Thoracic aorta endothelial cell (primary cell): ENCODE data around the gene SPDYE16. TPM values are rescaled to one million over a fixed set of nuclear protein-coding genes. Genes with fewer than 3 reads are reported as not detected.

Experiments
- small RNA-seq: library from RNA; depleted of rRNA; stranded (forward); fragments of <200 nt; gene quantifications from one replicate; pipeline ENCODE3, GENCODE V24; 2012
- total RNA-seq: library from RNA; depleted of rRNA; stranded (reverse); fragments of >200 nt; gene quantifications from 2 replicates; pipeline ENCODE4 v1.2.3, GENCODE V29; 2012

The SPDYE16 gene
- total RNA-seq: not detected in 2 replicates

GRCh38 chr7:76543197-76543596 is at the start of gene SPDYE16:
SPDYE16 (minus strand) TSS chr7:76543297; CDS start chr7:76541459, 1,838 bp downstream.

DNA sequence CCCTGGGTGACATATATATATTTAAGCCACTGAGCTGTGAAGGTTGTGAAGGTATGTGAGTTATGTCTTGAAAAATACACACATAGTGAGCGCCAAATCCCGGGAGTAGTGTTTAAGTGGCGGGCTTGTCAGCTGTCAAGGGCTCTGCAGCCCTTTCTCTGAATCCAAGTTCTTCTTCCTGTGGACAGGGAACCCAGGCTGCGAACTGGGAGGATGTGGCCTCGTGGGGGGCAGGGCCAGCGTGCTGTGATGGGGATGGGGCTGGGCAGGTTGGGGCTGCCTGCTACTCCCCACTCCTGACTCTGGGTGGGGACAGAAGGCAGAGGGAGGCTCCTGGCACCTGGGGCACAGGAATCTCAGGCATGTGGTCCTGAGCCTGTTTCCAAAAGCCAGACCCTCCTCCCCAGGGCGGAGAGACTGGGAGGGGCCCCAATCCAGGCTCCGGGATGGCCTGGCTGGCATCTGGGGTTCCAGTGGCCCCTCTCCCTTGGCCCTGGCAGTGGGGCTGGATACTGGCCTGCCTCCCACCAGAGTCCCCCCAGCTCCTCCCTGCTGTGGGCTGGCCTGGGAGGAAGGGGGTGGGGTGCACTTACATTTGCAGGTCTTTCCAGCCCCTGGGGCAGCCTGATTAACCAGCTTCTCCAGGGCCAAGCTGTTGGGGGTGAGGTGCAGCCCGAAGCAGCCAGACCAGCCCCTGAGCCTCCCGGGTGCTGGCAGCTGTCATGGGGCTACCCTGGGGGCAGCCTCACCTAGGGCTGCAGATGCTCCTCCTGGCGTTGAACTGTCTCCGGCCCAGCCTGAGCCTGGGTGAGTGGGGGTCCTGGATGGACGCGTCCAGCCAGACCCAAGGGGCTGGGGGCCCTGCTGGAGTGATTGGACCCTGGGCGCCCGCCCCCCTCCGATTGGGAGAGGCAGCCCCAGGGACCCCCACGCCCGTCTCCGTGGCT is 32.9 kb downstream of the SPDYE16 start, which contains the start of gene UPK3B:
Gene UPK3B (plus strand): TSS at position 622 of the 947 bp plus-strand sequence. CDS start 101 bp downstream, at position 723.

Small RNA genes within 50 kb of the gene (small RNA-seq; reads per million reads assigned to genes)
- not detected for gene RF00019

Other genes with a start within 250 kb of the SPDYE16 start
- 184 and 197 TPM in 2 replicates for gene HSPB1, start 240.6 kb downstream of the SPDYE16 start, total RNA-seq
- 213 and 249 TPM in 2 replicates for gene YWHAG, start 184.3 kb downstream of the SPDYE16 start, total RNA-seq
- 0.13 and 0.14 TPM in 2 replicates for gene SSC4D, start 133.6 kb downstream of the SPDYE16 start, total RNA-seq
- 0.53 and 3.1 TPM in 2 replicates for gene ZP3, start 118.3 kb downstream of the SPDYE16 start, total RNA-seq
- 5.3 and 6.5 TPM in 2 replicates for gene DTX2, start 81.6 kb downstream of the SPDYE16 start, total RNA-seq
- gene UPK3B, start 32.7 kb downstream of the SPDYE16 start, total RNA-seq: 0.13 TPM in 1 of 2 replicates, not detected in the other
- gene POMZP3, start 84.0 kb upstream of the SPDYE16 start, total RNA-seq: 10.8 and 15.0 TPM in 2 replicates